Panc1 (cell line): Measurements from ENCODE around the gene SLIT1. TPM values are rescaled to one million over a fixed set of nuclear protein-coding genes. Genes with fewer than 3 reads are reported as not detected.

Experiments
- ATAC-seq: fragments of 200-7000 bp; cut with Tn5 transposase; 2 replicates; pipeline ENCODE4 v1.9.1; 2020; ENCODE audit warnings: mild to moderate bottlenecking, moderate library complexity
- BruUV-seq: library from RNA; stranded (reverse); fragments of 400-500 nt; replicated peaks from 2 replicates; lab custom pipeline; 2021; lab: Mats Ljungman, UMichigan
- CTCF ChIA-PET: fragments of 300-600 bp; sonication (Branson Sonifier 250); formaldehyde crosslinking; loops from one replicate; lab custom pipeline; 2022; ENCODE audit warnings: antibody characterized with exemption; lab: Charles Lee
- POLR2A ChIA-PET: fragments of 300-600 bp; sonication (Branson Sonifier 250); formaldehyde crosslinking; loops from one replicate; lab custom pipeline; 2022; ENCODE audit warnings: antibody characterized with exemption; lab: Charles Lee
- DNase-seq: peaks from one replicate; pipeline ENCODE4 v3.0.0-alpha.2; 2010; ENCODE audit warnings: low read depth, low spot score
- H3K27ac ChIP-seq: 2 replicates; pipeline ENCODE4 v1.5.1; 2011; ENCODE audit warnings: mild to moderate bottlenecking, low read length, inconsistent platforms
- H3K27me3 ChIP-seq: fragments of 200-500 bp; sonication (Bioruptor generic); 2 replicates; pipeline ENCODE4 v1.6.0; 2014; ENCODE audit warnings: low read length, inconsistent platforms; ENCODE audit not compliant: control insufficient read depth, insufficient read depth
- H3K36me3 ChIP-seq: fragments of 200-500 bp; sonication (Bioruptor generic); 2 replicates; pipeline ENCODE4 v1.5.1; 2014; ENCODE audit warnings: inconsistent platforms, mild to moderate bottlenecking, low read length, moderate library complexity; ENCODE audit not compliant: control insufficient read depth, insufficient read depth
- H3K4me1 ChIP-seq: 2 replicates; pipeline ENCODE4 v1.5.1; 2011; ENCODE audit warnings: inconsistent platforms, mild to moderate bottlenecking, low read length, moderate library complexity; ENCODE audit not compliant: control insufficient read depth, insufficient read depth
- H3K4me3 ChIP-seq, 2 experiments: 2 replicates each; pipeline ENCODE4 v1.5.1; 2011 to 2012; ENCODE audit warnings: low read depth in 2 of 2, low read length in 2 of 2, mild to moderate bottlenecking in 2 of 2, inconsistent platforms in 1 of 2, moderate library complexity in 1 of 2
- H3K9me3 ChIP-seq: fragments of 200-500 bp; sonication (Bioruptor generic); 2 replicates; pipeline ENCODE4 v1.5.1; 2014; ENCODE audit warnings: low read depth, mild to moderate bottlenecking, inconsistent platforms, low read length, moderate library complexity; ENCODE audit not compliant: control insufficient read depth, insufficient read depth
- POLR2AphosphoS5 ChIP-seq: IDR thresholded peaks from 2 replicates; pipeline ENCODE4 v1.6.1; 2012; ENCODE audit warnings: mild to moderate bottlenecking, low read depth, low read length, moderate library complexity
- REST ChIP-seq, 2 experiments: IDR thresholded peaks; 2 replicates each; pipeline ENCODE4 v1.6.1; 2011 to 2012; ENCODE audit warnings: low read depth in 2 of 2, control low read depth in 1 of 2, low read length in 1 of 2, mild to moderate bottlenecking in 1 of 2, moderate library complexity in 1 of 2; ENCODE audit not compliant: insufficient read depth in 1 of 2
- SIN3A ChIP-seq: IDR thresholded peaks from 2 replicates; pipeline ENCODE4 v1.6.1; 2012; ENCODE audit warnings: low read depth, mild to moderate bottlenecking, low read length, moderate library complexity, borderline replicate concordance; ENCODE audit not compliant: insufficient read depth
- TCF7L2 ChIP-seq: IDR thresholded peaks from 2 replicates; pipeline ENCODE4 v1.6.1; 2011; ENCODE audit warnings: mild to moderate bottlenecking, low read depth, low read length, inconsistent platforms
- in situ Hi-C: cut with HindIII; loops from 2 replicates; pipeline ENCODE4 v1.10.0; 2016; ENCODE audit warnings: low sequenced_read_pairs, low pct_unique_long_range_greater_than_20kb
- intact Hi-C: fragments of 100-400 bp; cut with micrococcal nuclease; formaldehyde crosslinking; loops from one replicate; pipeline ENCODE4 v1.10.0; 2022; ENCODE audit not compliant: unreplicated experiment
- total RNA-seq: library from RNA; stranded (reverse); gene quantifications from one replicate; pipeline ENCODE4 v1.2.1, GENCODE V29; 2021; ENCODE audit not compliant: unreplicated experiment
- TF ChIP-seq, protein P1 (sequence below): fragments of 450-650 bp; IDR thresholded peaks from 2 replicates; pipeline ENCODE4 v1.5.1; 2017; ENCODE audit warnings: mild to moderate bottlenecking

Gene SLIT1
- total RNA-seq, 1 experiment from 2014 or later, result 2.6 TPM

DNA sequence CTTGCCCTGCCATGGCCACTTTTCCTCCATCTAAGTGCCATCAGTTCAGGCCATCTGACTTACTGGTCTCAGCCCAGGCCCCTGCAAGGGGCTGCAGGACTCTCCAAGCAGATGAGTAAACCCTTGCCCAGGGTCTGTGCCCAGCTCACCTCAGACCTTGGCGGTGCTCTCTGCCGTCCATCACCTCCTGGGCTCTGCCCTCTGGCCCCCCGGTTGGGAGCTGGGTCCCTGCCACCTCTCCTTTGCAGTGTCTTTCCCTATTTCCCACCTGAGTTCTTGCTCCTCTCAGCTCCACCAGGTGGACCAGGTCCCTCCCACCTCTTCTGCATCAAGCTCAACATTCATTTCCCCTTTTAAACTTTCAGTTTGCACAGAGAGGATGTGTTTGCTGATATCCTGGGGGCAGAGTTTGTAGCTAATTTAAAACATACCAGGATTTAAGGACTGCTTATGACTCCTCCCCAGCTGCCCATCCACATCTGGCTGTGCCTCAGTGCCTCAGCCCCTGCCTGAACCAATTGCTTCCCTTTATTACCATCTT is 135.5 kb downstream of the SLIT1 start:
- Histone ChIP-seq H3K4me1 (no peaks in the 10 kb centered on the region), H3K4me3 (no peak overlapping the region), H3K9me3 (no peaks in the 10 kb centered on the region), H3K36me3 (no peaks in the 10 kb centered on the region), H3K27ac (no peak overlapping the region), H3K27me3 (peaks cover 14% of the 10 kb centered on the region)
- in situ Hi-C loops (no loop called here), intact Hi-C loops (no loop called here)
- POLR2A ChIA-PET, result no interaction called here
- no peak for ATAC-seq
- no peak for DNase-seq
- CTCF ChIA-PET, result interaction anchor here (1.0 kb wide), 1 partner anchor 23 kb away, joined by 3 read pairs; no protein-coding TSS in a partner anchor
- TF ChIP-seq POLR2AphosphoS5, result no peak
- BruUV-seq, result no TSS peak

GRCh38 chr10:97049670-97050069 is 136.1 kb downstream of the SLIT1 start:
- H3K27ac ChIP-seq, result no peak overlapping the region
- H3K4me1 ChIP-seq, result no peaks in the 10 kb centered on the region
- CTCF ChIA-PET, result interaction anchor here (1.0 kb wide), 1 partner anchor 23 kb away, joined by 3 read pairs; no protein-coding TSS in a partner anchor
- intact Hi-C loops, result no loop called here
- TF ChIP-seq REST (IDR thresholded peaks at IDR 0.05; ENCODE audit: insufficient read depth in 1 of 2, low read depth in 2 of 2, low read length in 1 of 2) (no peak), TCF7L2 (no peak), SIN3A (no peak), POLR2AphosphoS5 (no peak)
- TF ChIP-seq, protein P1, sequence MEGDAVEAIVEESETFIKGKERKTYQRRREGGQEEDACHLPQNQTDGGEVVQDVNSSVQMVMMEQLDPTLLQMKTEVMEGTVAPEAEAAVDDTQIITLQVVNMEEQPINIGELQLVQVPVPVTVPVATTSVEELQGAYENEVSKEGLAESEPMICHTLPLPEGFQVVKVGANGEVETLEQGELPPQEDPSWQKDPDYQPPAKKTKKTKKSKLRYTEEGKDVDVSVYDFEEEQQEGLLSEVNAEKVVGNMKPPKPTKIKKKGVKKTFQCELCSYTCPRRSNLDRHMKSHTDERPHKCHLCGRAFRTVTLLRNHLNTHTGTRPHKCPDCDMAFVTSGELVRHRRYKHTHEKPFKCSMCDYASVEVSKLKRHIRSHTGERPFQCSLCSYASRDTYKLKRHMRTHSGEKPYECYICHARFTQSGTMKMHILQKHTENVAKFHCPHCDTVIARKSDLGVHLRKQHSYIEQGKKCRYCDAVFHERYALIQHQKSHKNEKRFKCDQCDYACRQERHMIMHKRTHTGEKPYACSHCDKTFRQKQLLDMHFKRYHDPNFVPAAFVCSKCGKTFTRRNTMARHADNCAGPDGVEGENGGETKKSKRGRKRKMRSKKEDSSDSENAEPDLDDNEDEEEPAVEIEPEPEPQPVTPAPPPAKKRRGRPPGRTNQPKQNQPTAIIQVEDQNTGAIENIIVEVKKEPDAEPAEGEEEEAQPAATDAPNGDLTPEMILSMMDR, result no peak
- peaks cover 14% of the 10 kb centered on the region for H3K27me3 ChIP-seq
- in situ Hi-C loops, result no loop called here
- ATAC-seq (no peak), DNase-seq (no peak)
- no peak overlapping the region for H3K4me3 ChIP-seq
- BruUV-seq, result no TSS peak
- H3K9me3 ChIP-seq, result no peaks in the 10 kb centered on the region
- no peaks in the 10 kb centered on the region for H3K36me3 ChIP-seq
- POLR2A ChIA-PET, result no interaction called here

DNA sequence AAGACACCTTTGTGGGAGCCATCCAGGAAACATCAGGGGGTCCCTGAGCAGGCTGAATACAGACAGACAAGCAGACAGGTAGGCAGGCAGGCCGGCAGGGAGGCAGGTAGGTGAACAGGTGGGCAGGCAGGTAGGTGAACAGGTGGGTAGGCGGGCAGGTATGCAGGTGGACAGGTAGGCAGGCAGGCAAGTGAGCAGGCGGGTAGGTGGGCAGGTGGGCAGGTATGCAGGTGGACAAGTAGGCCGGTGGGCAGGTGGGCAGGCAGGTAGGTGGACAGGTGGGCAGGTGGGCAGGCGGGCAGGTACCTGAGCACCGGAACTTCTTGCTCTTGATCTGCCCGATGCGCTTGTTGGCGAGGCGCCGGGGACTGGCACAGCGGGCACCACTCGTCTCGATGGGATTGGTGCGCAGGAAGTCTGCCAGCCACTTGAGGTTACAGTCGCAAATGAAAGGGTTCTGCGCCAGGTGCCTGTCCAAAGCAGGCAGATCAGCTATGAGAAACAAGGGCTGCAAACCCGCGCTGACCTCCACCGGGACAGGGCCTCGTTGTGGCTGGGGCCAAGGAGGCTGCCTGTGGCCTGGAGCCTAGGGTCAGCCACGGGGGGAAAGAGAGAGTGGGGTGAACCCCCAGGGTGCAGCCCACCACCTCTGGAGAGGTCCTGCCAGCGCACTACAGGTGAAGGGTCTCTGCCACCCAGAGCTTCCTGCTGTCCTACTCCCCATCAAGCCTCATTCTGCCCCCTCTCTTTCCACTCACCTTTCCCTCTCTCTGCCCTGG is 136.9 kb downstream of the SLIT1 start:
- no peak for DNase-seq
- Histone ChIP-seq H3K36me3 (no peaks in the 10 kb centered on the region), H3K27ac (no peak overlapping the region), H3K27me3 (peaks cover 10% of the 10 kb centered on the region), H3K9me3 (no peaks in the 10 kb centered on the region), H3K4me3 (no peak overlapping the region), H3K4me1 (no peaks in the 10 kb centered on the region)
- CTCF ChIA-PET, result no interaction called here
- no TSS peak for BruUV-seq
- POLR2A ChIA-PET, result no interaction called here
- in situ Hi-C loops, result no loop called here
- TF ChIP-seq POLR2AphosphoS5 (no peak), REST (IDR thresholded peaks at IDR 0.05; ENCODE audit: insufficient read depth in 1 of 2, low read depth in 2 of 2, low read length in 1 of 2) (no peak), SIN3A (no peak), TCF7L2 (no peak)
- TF ChIP-seq, protein P1, result no peak
- no peak for ATAC-seq
- intact Hi-C loops, result no loop called here
